Stimulated activated CD8-positive, alpha-beta memory T cell treated with anti-CD3 and anti-CD28 coated beads, Interleukin-12 subunit alpha, Interleukin-12 subunit beta, amount 100 ng/mL, for 24 hours (primary cell): ENCODE results near the gene OTOF.
A peak's percentile ranks its signal among the peaks of the same experiment; 100 is the strongest.
"Not testable (repeated sequence)": the region's sequence is repeated elsewhere in the genome, so short reads cannot be mapped to it uniquely, and the experiment has no call there.

Source experiments
- DNase-seq: peaks from one replicate; pipeline ENCODE4 v3.0.0-alpha.2; 2020; ENCODE audit errors: extremely low read depth

Gene OTOF

GRCh38 chr2:26479789-26480565 is 2.1 kb upstream of the OTOF start:
- DNase-seq: no peak

GRCh38 chr2:26479131-26479788 is 1.3 kb upstream of the OTOF start:
- no peak for DNase-seq

- DNase-seq: no peak
Observed at GRCh38 chr2:26478366-26478765, 442 bp upstream of the OTOF start.

- no peak for DNase-seq
Observed at GRCh38 chr2:26477126-26477910, 606 bp downstream of the OTOF start.

GRCh38 chr2:26475832-26476501 is 2.0 kb downstream of the OTOF start:
- no peak for DNase-seq

- DNase-seq: no peak
Observed at GRCh38 chr2:26475037-26475436, 2.9 kb downstream of the OTOF start.

GRCh38 chr2:26474261-26474785 is 3.6 kb downstream of the OTOF start:
- DNase-seq: no peak

- no peak for DNase-seq
Observed at GRCh38 chr2:26473796-26474195, 4.1 kb downstream of the OTOF start.

- no peak for DNase-seq
Observed at GRCh38 chr2:26472821-26473655, 4.9 kb downstream of the OTOF start.

GRCh38 chr2:26471766-26472706 is 5.9 kb downstream of the OTOF start:
- DNase-seq: no peak

GRCh38 chr2:26471289-26471688 is 6.6 kb downstream of the OTOF start:
- no peak for DNase-seq

- no peak for DNase-seq
Observed at GRCh38 chr2:26470601-26471260, 7.2 kb downstream of the OTOF start.

- no peak for DNase-seq
Observed at GRCh38 chr2:26469955-26470354, 8.0 kb downstream of the OTOF start.

GRCh38 chr2:26469092-26469710 is 8.7 kb downstream of the OTOF start:
- DNase-seq: peak; percentile 33

- DNase-seq: not testable (repeated sequence)
Observed at GRCh38 chr2:26468544-26468943, 9.4 kb downstream of the OTOF start.

- DNase-seq: no peak
Observed at GRCh38 chr2:26466662-26467310, 11.1 kb downstream of the OTOF start.

- DNase-seq: no peak
Observed at GRCh38 chr2:26465981-26466471, 11.9 kb downstream of the OTOF start.
